ENCODE measurements around the gene MYPN. TPM values are rescaled to one million over a fixed set of nuclear protein-coding genes. Genes with fewer than 3 reads are reported as not detected.

Gene MYPN
- total RNA-seq, 1 experiment from 2014 or later, result not detected

DNA sequence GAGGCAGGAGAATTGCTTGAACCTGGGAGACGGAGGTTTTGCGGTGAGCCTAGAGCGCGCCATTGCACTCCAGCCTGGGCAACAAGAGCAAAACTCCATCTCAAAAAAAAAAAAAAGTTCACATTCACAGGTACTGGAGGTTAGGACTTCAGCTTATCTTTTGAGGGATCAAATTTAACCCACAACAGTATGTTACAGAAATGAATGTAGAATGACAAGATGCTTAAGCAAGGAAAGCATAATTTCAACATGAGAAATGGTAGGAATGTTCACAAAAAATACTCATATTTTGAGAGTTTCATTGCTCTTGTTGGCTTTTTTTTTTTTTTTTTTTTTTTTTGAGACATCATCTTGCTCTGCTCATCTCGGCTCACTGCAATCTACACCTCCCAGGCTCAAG is 32.3 kb upstream of the MYPN start:
- H3K4me3 Mint-ChIP-seq, result no peak overlapping the region

More for the DNA sequence above, 32.3 kb upstream of the MYPN start:
- H2BK20ac ChIP-seq (ENCODE audit: low read depth, low read length, poor library complexity, severe bottlenecking), result no peak overlapping the region
- H2AFZ ChIP-seq (ENCODE audit: low read length), result no peak overlapping the region
- H3K23ac ChIP-seq (ENCODE audit: insufficient read length, low read depth, low read length), result no peak overlapping the region
- no peak overlapping the region for H2BK12ac ChIP-seq (ENCODE audit: insufficient read length, low read depth, low read length)
- Mint-ChIP-seq H3K36me3 (ENCODE audit: insufficient read depth in 1 of 3, low read depth in 3 of 3) (0 out of 7 replicates have a peak, but pooled peaks cover 0 to 2% (median 0%) of the 10 kb centered on the region in 3 experiments), H3K27me3 (ENCODE audit: low read depth) (no peaks in the 10 kb centered on the region), H3K4me1 (peaks cover 22 to 24% of the 10 kb centered on the region in 2 experiments), H3K9me3 (no peaks in the 10 kb centered on the region), H3K27ac (no peak overlapping the region)
- H3K4me1 ChIP-seq (ENCODE audit: insufficient read depth, low read length), result peaks cover 5% of the 10 kb centered on the region
- no peak overlapping the region for H4K91ac ChIP-seq (ENCODE audit: insufficient read length, low read depth, low read length)
- H2AK5ac ChIP-seq (ENCODE audit: insufficient read length, low read length), result no peak overlapping the region
- no peak overlapping the region for H2BK120ac ChIP-seq (ENCODE audit: low read depth, low read length, poor library complexity, severe bottlenecking)
- H3K27ac ChIP-seq (ENCODE audit: insufficient read length, low read depth, low read length), result no peak overlapping the region
- no peaks in the 10 kb centered on the region for H3K79me1 ChIP-seq (ENCODE audit: insufficient read depth, low read depth, low read length, poor library complexity, severe bottlenecking)
- H3K9me3 ChIP-seq (ENCODE audit: control insufficient read depth, low read depth, low read length), result no peaks in the 10 kb centered on the region
- H3T11ph ChIP-seq (ENCODE audit: low read length), result no peak overlapping the region
- no peak overlapping the region for H3K18ac ChIP-seq (ENCODE audit: insufficient read length, low read depth, low read length)
- H2BK5ac ChIP-seq (ENCODE audit: insufficient read length, low read length), result no peak overlapping the region
- no peaks in the 10 kb centered on the region for H4K20me1 ChIP-seq (ENCODE audit: control insufficient read depth, insufficient read depth, insufficient read length)
- H4K8ac ChIP-seq (replicated peaks; ENCODE audit: insufficient read length, low read depth, low read length), result no peak overlapping the region
- H3K23me2 ChIP-seq (ENCODE audit: insufficient read length, low read depth, low read length, poor library complexity, severe bottlenecking), result peaks cover 7% of the 10 kb centered on the region
- H3K27me3 ChIP-seq (ENCODE audit: insufficient read depth, low read length), result no peaks in the 10 kb centered on the region
- H3K4ac ChIP-seq (ENCODE audit: low read depth, low read length), result no peak overlapping the region
- DNase-seq, result no peak
- TF ChIP-seq, protein P1, sequence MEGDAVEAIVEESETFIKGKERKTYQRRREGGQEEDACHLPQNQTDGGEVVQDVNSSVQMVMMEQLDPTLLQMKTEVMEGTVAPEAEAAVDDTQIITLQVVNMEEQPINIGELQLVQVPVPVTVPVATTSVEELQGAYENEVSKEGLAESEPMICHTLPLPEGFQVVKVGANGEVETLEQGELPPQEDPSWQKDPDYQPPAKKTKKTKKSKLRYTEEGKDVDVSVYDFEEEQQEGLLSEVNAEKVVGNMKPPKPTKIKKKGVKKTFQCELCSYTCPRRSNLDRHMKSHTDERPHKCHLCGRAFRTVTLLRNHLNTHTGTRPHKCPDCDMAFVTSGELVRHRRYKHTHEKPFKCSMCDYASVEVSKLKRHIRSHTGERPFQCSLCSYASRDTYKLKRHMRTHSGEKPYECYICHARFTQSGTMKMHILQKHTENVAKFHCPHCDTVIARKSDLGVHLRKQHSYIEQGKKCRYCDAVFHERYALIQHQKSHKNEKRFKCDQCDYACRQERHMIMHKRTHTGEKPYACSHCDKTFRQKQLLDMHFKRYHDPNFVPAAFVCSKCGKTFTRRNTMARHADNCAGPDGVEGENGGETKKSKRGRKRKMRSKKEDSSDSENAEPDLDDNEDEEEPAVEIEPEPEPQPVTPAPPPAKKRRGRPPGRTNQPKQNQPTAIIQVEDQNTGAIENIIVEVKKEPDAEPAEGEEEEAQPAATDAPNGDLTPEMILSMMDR (conservative IDR thresholded peaks at IDR 0.05), result no peak
- H3K56ac ChIP-seq (ENCODE audit: insufficient read length, low read depth, low read length), result no peak overlapping the region
- H3K4me2 ChIP-seq (ENCODE audit: insufficient read depth, insufficient read length, low read length), result no peak overlapping the region
- no peak overlapping the region for H2BK15ac ChIP-seq (ENCODE audit: low read depth, low read length)
- no peak overlapping the region for H4K5ac ChIP-seq (ENCODE audit: insufficient read length, low read depth, low read length)
- no peak overlapping the region for H3K9ac ChIP-seq (ENCODE audit: extremely low read depth, insufficient read length, low read length)
- H3K79me2 ChIP-seq (ENCODE audit: insufficient read depth, low read length), result peaks cover 12% of the 10 kb centered on the region; the same call in 1 of the 2 replicates
- no CpG with 5 or more reads among the region's 5 CpGs for WGBS (ENCODE audit: extremely low coverage, insufficient read length, low lambda C conversion rate)
- no peak overlapping the region for H3K14ac ChIP-seq (ENCODE audit: insufficient read depth, low read length)

All from H9 (cell line).